Epidermal melanocyte (primary cell): Measurements from ENCODE around the gene RALGPS1.

Source experiments
- DNase-seq: peaks from one replicate; pipeline ENCODE4 v3.0.0; 2011; ENCODE audit warnings: low spot score; ENCODE audit not compliant: insufficient read length

The RALGPS1 gene

GRCh38 chr9:126914458-126915280 is at the start of gene RALGPS1:
Gene RALGPS1, plus strand, starts transcription at chr9:126914782. Its CDS starts 47,508 bp downstream, at chr9:126962290.
- DNase-seq = peak; percentile 98

GRCh38 chr9:126869368-126869767 is 45.2 kb upstream of the RALGPS1 start:
- no peak for DNase-seq

- DNase-seq = no peak
Measured at GRCh38 chr9:126872516-126872915, 42.1 kb upstream of the RALGPS1 start.

GRCh38 chr9:126874546-126875314 is 39.9 kb upstream of the RALGPS1 start:
- no peak for DNase-seq

GRCh38 chr9:126875756-126876510 is 38.6 kb upstream of the RALGPS1 start:
- DNase-seq = no peak

GRCh38 chr9:126876531-126876930 is 38.1 kb upstream of the RALGPS1 start:
- DNase-seq = no peak

- no peak for DNase-seq
Measured at GRCh38 chr9:126877418-126877817, 37.2 kb upstream of the RALGPS1 start.

GRCh38 chr9:126879288-126879687 is 35.3 kb upstream of the RALGPS1 start:
- DNase-seq = no peak

- no peak for DNase-seq
Measured at GRCh38 chr9:126880226-126880946, 34.2 kb upstream of the RALGPS1 start.

- DNase-seq = no peak
Measured at GRCh38 chr9:126880947-126881332, 33.6 kb upstream of the RALGPS1 start.

- no peak for DNase-seq
Measured at GRCh38 chr9:126882746-126883145, 31.8 kb upstream of the RALGPS1 start.

GRCh38 chr9:126883636-126884035 is 30.9 kb upstream of the RALGPS1 start:
- peak; percentile 24 for DNase-seq

- no peak for DNase-seq
Measured at GRCh38 chr9:126885131-126885641, 29.4 kb upstream of the RALGPS1 start.

- no peak for DNase-seq
Measured at GRCh38 chr9:126886034-126886822, 28.4 kb upstream of the RALGPS1 start.

GRCh38 chr9:126886897-126887296 is 27.7 kb upstream of the RALGPS1 start:
- DNase-seq = no peak

- DNase-seq = no peak
Measured at GRCh38 chr9:126891676-126892075, 22.9 kb upstream of the RALGPS1 start.

GRCh38 chr9:126893079-126893478 is 21.5 kb upstream of the RALGPS1 start:
- DNase-seq = no peak

GRCh38 chr9:126894052-126894603 is 20.5 kb upstream of the RALGPS1 start:
- DNase-seq = no peak

GRCh38 chr9:126902210-126902609 is 12.4 kb upstream of the RALGPS1 start:
- no peak for DNase-seq

- no peak for DNase-seq
Measured at GRCh38 chr9:126904586-126904985, 10.0 kb upstream of the RALGPS1 start.
